Neural progenitor cell (in vitro differentiated cells): ENCODE measurements around the gene SEC16B.

Source experiments
- EZH2 ChIP-seq: fragments of 200-600 bp; sonication (generic); IDR thresholded peaks from 2 replicates; pipeline ENCODE4 v1.6.1; 2017; ENCODE audit warnings: antibody characterized with exemption, mild to moderate bottlenecking, moderate library complexity
- EZH2phosphoT487 ChIP-seq: fragments of 200-600 bp; sonication (generic); IDR thresholded peaks from 2 replicates; pipeline ENCODE4 v1.6.1; 2017; ENCODE audit warnings: antibody characterized with exemption
- TF ChIP-seq, protein P1 (sequence below): fragments of 200-600 bp; sonication (generic); IDR thresholded peaks from 2 replicates; pipeline ENCODE4 v1.5.1; 2017; ENCODE audit warnings: antibody characterized with exemption, mild to moderate bottlenecking

- TF ChIP-seq, protein P1, sequence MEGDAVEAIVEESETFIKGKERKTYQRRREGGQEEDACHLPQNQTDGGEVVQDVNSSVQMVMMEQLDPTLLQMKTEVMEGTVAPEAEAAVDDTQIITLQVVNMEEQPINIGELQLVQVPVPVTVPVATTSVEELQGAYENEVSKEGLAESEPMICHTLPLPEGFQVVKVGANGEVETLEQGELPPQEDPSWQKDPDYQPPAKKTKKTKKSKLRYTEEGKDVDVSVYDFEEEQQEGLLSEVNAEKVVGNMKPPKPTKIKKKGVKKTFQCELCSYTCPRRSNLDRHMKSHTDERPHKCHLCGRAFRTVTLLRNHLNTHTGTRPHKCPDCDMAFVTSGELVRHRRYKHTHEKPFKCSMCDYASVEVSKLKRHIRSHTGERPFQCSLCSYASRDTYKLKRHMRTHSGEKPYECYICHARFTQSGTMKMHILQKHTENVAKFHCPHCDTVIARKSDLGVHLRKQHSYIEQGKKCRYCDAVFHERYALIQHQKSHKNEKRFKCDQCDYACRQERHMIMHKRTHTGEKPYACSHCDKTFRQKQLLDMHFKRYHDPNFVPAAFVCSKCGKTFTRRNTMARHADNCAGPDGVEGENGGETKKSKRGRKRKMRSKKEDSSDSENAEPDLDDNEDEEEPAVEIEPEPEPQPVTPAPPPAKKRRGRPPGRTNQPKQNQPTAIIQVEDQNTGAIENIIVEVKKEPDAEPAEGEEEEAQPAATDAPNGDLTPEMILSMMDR, result no peak
- TF ChIP-seq EZH2 (no peak), EZH2phosphoT487 (no peak)
These were observed 13.8 kb upstream of the SEC16B start for GRCh38 chr1:177983482-177984135.
